Measurements from ENCODE around the gene RPTOR.

Gene RPTOR

DNA sequence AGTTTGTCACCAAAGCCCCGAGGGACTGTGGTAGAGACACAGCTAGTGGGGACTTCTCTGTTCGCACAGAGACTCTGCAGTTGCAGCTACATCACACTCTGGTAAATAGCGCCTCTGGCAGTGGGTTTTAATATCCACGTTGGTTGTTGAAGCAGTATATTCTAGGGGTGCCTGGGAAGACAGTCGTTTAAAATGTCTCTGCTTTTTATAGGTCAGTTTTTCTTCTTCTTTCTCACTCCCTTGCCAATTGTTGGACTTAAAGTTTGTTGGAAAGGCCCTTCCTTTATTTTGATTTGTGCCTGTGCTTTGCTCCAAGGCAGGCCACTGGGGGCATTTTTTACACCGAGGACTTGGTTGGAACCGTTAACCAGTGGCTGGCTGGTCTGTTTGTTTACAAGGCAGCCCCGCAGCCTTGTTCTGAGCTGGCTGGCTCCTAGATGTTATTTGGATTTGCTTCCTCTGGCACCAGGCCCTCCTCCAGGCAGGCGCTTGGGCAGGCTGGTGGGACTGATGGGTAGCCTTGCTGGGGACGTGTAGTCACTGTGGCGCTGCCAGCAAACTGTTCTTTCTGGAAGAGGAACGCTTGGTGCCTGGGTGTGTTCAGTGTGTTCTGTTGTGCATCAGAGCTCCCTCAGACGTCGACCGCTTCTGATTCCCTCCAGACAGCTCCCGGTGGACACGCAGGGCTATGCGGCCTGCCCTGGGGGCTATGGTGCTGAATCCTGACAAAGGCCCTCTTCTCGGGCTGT lies 228.8 kb downstream of the RPTOR start:
- DNase-seq: no peak

DNA sequence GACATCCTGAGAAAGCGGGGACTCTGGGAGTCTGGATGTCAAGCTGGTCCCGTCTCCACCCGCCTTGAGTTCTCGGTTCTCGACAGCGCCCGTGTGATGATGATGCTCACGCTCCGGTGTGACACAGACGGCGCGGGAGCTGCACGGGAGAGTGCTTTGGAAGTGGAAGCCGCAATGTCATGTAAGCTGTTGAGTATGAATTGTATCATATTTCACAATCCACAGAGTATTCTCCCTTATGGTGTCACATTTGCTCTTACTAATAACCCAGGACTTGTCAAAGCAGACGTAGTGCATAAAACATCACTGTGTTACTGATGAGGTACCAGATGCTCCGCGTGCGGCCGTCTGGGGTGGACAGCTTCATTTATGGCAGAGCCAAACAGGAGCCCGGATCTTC lies 229.5 kb downstream of the RPTOR start:
- DNase-seq: no peak

DNA sequence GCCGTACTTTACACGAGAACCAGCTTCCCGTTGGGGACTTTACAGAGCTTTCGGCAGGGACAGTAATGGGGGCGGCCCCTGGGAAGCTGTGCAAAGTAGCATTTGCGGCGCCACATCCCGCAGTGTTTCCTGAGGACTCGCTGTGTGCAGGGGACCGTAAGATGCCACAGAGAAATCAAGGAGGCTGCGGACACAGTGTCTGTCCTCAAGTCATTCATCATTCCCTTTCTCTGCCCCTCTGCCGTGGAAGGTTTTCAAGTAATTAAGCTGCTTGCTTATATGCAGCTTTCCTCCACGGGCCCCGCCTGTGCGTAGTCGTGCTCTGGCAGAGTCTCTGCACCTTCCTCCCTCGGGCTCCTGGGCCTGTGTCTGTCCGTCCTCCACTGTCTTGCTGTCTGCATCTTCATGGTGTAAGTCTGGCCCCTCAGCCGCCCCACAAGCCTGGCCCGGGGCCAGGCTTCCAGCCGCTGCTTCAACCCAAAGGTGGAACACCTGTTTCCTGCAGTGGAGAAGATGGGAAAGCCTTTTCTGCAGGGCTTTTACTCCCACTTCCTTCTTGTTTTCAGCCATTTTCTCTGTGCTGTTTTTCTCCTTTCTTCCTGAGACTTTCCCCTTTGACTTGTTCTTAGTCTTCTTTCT lies 230.1 kb downstream of the RPTOR start:
- DNase-seq: no peak

DNA sequence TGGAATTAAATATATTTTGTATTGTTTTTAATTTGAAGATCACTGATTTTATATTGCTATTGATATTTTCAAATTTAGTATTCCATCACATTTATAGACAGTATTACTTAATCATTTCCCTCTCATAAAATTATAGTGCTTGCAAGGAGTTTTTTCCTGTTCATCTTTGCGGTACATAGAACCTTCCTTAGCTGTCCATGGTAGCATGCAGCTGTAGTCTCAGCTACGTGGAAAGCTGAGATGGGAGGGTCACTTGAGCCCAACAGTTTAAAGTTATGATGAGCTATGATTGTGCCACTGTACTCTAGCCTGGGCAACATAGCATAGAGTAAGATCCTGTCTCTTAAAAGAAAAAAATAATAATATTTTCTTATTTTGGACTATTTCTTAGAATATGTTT lies 231.2 kb downstream of the RPTOR start:
- DNase-seq: no peak

DNA sequence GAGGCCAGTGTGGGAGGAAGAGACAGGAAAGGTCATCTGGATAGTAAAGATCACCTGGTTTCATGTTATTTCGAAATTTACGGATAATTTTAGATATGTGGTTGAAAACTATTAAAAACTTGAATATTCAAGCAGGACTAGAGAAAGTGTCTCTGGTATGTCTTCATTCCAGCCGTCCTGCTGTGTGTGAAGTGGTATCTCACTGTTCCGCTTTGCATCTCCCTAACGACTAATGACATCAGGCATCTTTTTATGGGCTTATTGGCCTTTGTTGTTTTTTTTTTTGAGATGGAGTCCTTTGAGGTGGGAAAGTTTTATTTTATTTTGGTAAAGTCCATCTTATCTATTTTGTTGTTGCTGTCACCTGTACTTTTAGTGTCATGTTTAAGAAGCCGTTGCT lies 232.6 kb downstream of the RPTOR start:
- no peak for DNase-seq

DNA sequence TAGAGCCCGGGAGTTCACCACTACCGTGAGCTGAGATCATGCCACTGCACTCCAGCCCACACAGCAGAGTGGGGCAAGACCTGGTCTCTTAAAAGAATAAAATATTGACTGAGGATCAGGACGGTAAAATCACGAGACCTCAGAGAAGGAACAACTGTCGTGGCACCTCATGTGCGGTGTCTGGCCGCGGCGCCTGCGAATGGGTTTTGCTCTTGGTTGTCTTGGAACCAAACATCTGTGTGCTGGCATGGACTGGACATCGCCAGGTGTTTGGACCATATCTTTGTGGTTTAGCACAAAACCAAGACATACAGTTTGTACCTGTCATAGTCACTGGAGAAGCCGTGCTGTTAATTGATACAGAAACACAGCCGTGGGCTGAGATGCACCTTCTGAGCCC lies 234.1 kb downstream of the RPTOR start:
- no peak for DNase-seq

DNA sequence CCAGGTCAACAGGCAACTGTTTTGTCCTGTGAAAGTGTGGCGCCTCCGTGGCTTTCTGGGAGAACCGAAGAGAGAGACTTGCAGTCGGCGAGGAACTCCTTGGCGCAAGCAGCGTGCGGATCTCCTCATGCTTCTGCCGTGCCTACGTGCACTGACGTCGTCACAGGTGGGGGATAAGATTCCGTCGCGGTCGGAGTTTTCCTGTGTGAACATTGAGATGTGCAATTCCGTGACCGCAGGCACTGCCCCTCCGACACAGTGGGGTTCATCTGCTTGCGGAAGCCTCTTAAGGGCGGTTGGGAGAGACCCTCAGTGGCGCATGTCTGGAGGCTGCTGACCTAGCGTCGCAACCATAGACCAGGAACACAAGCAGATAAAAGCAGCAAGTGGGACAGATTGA lies 234.7 kb downstream of the RPTOR start:
- no peak for DNase-seq

DNA sequence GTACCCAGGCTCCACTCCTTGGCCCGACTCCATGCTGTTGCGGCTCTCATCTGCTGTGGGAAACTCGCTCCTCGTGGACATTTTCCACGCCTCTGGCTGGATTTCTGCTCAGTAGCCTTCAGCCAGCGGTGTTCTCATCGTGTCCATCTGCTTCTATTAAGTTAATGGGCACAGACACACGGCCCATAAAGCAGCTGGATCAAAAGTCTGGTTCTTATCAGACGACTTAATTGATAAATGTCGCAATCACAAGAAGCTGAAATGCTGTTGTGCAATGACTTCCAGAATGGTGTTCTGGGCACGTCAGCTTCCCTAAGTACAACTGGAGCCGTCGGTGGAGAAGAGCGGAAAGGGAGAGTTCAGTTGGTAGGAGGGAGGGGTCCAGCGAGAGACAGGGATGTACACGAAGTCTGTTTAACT lies 235.3 kb downstream of the RPTOR start:
- no peak for DNase-seq

DNA sequence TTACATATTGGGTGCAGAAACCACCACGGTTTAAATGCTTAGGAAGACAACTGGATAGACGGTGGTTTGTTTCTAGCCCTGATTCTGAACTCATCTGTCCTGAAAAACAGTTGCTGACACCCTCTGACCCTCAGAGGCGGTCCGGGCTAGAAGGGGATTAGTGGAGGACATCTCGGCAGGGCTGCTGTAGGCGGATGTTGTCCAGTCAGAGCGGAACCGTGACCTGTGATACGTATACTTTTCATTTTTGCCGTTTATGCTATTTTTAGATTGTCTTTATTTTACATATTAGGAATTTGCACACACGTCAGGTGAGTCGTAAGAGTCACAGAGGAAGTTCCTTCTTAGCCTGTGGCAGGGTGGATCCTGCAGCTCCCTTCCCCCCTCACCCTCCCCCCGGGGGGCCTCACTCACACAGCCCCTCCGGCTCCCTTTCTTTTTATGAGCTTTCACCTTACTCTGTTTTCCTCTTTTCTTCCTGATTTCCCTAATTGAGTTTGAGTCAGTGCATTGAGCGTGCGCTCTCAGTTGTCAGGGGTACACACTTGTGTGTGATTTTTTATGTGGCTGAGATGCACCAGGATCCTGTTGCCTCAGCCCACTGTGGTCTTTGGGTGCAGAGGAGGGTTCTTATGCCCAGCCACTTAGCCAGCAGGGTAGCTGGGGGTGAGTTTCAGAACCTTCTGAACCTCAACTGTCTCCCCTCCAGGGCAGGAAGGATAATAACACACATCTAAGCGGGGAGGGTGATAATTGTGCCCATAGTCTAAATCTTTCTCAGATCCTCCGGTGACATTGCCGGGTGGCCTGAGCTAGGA lies 236.0 kb downstream of the RPTOR start:
- DNase-seq: no peak

DNA sequence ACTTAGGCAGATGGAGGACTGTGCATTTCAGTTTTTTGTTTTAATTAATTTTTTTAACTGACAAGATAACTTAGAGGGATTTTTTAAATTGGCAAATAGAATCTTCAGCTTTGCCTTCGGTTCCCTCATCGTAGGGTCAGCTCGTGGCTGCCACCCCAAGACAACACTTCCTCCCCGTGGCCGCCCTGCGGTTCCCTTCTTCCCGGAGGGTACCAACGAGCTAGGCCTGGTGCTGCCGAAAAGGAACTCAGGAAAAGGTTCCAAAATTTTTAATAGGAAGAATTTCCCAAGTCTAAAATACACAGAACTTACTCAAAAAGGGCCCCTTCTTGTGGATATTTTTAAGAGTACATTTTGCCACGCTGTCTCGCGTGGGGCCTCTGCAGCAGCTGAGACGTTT lies 236.6 kb downstream of the RPTOR start:
- DNase-seq: no peak

DNA sequence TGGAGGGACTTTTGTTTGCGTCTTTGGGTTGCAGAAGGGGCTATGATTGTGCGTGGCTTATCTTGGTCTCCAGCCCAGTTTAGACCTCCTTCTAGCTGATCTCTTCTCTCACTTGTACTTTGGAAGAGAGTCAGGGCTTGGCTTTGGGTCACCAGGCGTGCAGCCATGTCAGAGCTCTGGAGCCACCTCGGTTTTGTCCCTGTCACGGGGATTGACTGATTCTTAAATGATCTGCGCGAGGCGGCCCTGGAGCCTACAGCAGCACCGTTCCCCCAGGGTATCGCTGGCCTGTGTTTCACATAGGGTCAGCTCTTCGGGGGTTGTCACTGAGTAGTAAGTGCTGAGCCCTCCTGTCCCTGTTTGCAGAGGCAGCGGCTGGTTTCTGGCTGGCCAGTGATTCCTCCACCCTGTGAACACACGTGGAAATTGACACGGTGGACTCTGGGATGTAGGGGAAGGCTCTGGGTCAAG lies 237.2 kb downstream of the RPTOR start:
- no peak for DNase-seq

DNA sequence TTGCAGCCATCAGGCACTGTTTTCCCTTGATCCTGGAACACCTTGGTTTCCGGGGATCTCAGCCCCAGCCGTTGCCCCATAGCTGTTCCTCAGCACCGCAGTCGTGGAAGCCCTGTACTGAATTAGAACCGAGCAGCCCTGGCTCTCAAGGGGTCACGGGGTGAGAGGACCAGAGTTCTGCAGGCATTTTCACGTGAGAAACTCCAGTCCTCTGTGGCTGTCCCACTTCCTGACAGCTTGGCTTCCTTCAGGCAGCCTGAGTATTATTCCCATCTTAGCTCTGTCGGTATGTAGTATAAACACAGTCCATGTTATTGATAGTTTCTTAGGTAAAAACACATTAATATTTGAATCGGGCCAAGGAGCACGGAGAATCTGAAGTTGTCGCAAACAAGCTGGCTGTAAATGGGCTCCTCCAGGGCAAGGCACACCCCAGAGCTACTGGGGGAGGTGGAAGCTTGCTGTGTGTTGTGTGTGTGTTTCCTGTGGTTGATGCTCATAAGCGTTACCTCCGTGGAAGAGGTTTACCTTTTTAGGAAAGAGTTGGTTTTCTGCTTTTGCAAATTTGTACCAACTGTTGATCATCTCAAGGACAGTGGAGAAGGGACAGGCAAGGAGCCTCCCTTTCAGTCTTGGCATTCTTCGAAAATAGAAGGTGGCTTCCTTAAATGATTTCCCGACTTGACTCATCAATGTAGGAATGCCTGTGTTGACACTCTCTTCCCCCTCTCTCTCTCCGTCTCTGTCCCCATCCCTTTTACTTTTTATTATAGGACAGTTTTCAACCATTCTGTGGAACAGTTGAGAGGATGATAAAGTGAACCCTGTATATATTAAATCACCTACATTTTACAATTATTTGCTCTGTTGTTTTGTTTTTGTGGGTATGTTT lies 238.1 kb downstream of the RPTOR start:
- DNase-seq: no peak

DNA sequence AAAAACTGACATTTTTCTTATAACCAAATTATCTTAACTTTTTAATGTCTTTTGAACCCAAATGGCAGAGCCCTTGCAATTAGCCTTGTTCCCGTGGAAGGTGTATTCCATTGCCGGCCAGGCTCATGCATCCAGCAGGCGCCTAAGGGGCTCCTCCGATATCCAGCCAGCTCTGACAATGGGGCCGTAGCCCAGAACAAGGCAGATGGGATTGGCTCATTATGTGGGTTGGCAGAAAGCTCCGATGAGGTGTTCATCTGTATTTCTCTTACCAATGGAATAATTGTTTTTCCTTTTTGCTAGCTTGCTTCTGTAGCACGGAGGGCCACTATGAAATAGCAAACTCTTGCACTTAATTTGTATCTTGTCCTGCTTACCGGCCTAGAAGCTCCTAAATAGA lies 238.8 kb downstream of the RPTOR start:
- no peak for DNase-seq

DNA sequence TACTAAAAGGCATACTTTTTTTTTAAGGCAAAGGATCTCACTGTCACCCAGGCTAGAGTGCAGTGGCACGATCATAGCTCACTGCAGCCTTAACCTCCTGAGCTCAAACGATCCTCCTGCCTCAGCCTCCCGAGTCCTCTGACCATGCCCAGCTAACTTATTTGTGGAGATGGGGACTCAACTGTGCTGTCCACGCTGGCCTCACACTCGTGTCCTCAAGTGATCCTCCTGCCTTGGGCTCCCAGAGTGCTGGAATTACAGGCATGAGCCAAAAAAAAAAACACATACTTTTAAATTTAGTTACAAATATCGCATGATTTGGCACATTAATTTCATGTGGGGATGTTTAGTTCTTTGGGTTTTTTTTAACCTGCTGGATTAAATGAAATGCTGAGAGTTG lies 239.3 kb downstream of the RPTOR start:
- DNase-seq: no peak

DNA sequence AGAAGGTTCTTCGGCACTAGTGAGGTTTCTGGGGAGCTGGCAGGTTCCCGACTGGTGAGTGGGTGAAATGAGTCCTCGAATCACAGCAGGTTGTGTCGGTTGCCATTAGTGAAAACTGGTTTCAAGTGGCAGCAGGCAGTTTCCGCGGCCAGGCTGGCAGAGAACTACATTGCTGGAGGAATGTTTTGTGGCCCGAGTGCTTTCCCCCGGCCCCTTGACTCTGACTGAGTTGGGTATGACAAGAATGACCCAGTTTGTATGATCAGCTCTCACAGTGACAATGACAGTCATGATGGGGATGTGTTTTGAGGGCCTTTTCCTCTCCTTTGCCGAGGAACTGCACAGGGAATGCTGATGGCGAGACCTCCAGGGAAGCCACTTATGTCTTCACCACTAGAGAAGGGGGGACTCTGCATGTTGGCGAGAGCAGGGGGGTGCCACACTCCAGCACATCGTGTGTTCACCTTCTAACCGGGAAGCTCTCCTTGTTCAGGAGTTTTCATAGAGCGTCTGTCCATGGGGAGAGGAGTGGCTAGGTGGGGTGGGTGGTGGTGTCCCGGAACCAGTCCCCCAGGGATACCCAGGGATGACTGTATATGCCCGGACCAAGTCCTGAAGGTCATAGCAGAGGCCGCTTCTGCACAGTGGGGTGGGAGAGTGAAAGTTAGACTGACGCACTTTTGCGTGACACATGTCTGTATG lies 241.0 kb downstream of the RPTOR start:
- DNase-seq: no peak

DNA sequence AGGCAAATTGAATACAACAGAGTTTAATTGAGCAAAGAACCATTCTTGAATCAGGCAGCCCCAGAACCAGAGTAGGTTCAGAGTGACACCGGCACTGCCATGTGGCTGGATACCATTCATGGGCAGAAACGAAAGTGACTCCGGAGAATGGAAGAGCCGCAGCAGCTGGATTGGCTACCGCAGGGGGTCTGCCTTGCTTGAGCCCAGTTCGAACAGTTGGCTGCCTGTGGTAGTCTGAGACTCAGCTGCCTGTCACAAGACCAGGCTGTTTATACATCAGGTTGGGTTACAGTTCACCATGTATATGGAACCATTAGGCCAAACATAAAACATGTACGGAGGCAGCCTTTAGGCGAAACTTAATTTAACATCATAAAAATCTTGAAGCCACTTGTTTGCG lies 241.8 kb downstream of the RPTOR start:
- no peak for DNase-seq

DNA sequence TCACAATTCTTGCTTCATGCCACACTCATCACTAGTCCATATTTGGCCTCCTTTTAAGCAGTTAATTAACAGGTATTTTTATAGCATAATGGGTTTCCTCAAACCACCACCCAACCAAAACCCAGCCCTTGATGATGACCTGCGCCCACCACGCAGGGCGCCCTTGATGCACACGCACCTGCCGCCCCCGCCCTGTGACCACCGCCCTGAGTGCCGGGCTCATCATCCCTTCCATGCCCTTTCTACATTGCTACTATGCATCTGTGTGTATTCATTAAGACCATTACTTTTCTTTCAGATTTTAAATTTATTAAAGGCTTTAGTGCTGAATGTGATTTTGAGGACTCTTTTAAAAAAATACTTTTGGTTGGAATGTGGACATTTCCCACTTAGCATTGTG lies 242.2 kb downstream of the RPTOR start:
- no peak for DNase-seq

DNA sequence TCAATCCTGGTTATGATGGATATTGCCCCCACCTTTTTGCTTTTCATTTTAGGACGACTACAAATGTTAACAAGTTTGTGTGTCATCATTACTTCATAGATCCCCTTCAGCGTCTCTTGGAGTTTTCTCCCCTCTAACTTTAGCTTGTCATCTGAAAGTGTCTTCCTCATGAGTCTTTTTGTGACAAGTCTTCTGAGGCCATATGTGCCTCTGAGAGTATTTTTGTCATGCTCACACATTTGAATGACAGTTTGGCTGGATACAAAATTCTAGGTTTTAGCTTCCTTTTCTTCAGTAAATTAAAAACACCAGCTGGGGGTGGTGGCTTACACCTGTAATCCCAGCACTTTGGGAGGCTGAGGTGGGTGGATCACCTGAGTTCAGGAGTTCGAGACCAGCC lies 243.2 kb downstream of the RPTOR start:
- DNase-seq: no peak

DNA sequence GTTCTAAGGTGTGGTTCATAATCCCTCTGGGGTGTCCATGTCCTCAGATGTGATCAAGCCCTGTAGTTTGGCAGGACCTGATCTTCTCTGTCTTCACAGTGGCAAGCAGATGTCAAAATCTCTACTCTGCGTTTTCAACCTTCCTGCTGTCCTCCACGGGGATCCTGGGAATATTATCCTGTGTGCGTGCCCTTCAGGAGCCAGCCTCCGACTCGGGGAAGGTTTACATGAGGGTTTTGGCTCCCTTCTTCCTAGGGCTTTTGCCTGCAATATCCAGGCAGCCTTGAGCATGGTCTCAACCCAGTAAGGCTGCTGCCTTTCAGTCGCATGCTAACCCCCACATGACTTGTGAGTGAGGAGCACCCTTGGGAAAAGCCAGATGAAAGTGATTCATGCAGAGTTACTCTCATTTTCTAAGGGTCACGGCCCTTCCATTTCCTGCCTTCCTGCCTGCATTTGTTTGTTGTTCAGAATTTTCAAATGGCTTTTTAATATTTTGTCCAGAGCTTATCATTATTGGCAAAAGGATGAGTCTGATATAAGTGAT lies 244.8 kb downstream of the RPTOR start:
- DNase-seq: peak; percentile 46

DNA sequence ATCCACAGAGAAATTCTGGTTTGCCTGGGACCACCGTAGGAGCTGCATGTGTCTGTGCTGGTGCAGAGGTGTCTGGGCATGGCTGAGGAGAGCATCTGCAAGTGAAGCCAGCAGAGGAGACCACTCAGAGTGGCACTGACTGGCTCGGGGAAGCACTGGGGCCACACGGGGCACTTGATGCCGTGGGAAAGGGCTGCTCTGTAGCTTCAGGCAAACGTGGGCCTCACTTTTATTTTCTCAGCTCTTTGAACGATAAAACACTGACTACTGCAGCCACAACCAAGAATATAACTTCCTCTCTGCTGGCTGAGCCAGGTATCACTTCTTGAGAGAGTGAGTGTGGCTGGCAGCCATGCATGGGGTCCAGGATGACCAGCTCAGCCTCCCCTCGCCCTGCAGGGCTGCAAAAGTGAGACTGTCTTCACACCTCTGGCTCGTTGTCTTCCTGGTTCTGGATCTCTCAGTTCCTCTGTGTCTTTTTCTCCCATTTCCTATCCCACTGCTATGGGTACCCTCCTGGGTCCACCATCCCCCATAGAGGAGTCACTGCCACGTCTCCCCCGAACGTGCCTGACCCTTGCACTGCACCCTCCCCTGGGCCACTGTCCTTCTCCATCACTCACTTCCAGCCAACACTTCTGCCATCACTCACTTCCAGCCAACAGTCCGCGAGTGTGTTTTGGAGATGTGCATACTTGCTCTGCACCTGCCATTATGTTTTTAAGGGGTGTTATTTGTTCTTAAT lies 245.6 kb downstream of the RPTOR start:
- DNase-seq: no peak

All from NCI-H1436 (cell line).